ENCODE measurements around the gene ANKRD34A. TPM values are rescaled to one million over a fixed set of nuclear protein-coding genes. Genes with fewer than 3 reads are reported as not detected.

The ANKRD34A gene
- total and polyA plus RNA-seq, 2 of the 13 experiments (the other 11 are each of a cell fraction or from before 2014, with no cell fraction given) = 0.05 to 0.07 TPM

- TF ChIP-seq CEBPZ (IDR thresholded peaks at IDR 0.05; ENCODE audit: low read length) (no peak), IRF1 (CRISPR knock-in tag; IDR thresholded peaks at IDR 0.05; ENCODE audit: low read depth) (no peak), NR2F2 (IDR thresholded peaks at IDR 0.05; ENCODE audit: borderline replicate concordance, low read depth) (peak; percentile 27; the same call in 1 of the 2 replicates), MIER3 (CRISPR knock-in tag; IDR thresholded peaks at IDR 0.05; ENCODE audit: borderline replicate concordance) (peak; percentile 99), ZNF569 (CRISPR knock-in tag; IDR thresholded peaks at IDR 0.05; ENCODE audit: borderline replicate concordance) (0 out of 2 replicates have a peak, but pooled peaks have one; percentile 43), TARDBP (CRISPR knock-in tag; IDR thresholded peaks at IDR 0.05) (peak; percentile 98), CC2D1A (CRISPR knock-in tag; IDR thresholded peaks at IDR 0.05) (no peak), PAX8 (CRISPR knock-in tag; IDR thresholded peaks at IDR 0.05; ENCODE audit: borderline replicate concordance) (no peak), FOXK2 (IDR thresholded peaks at IDR 0.05) (peak; percentile 100), CREB3 (CRISPR knock-in tag; IDR thresholded peaks at IDR 0.05) (no peak), RCOR2 (CRISPR knock-in tag; IDR thresholded peaks at IDR 0.05) (0 out of 2 replicates have a peak, but pooled peaks have one; percentile 40), SPEN (CRISPR knock-in tag; IDR thresholded peaks at IDR 0.05; ENCODE audit: low read depth) (peak; percentile 99; the same call in 1 of the 2 replicates), GPN1 (CRISPR knock-in tag; IDR thresholded peaks at IDR 0.05; ENCODE audit: borderline replicate concordance) (no peak), REST (IDR thresholded peaks at IDR 0.05; ENCODE audit: borderline replicate concordance in 1 of 2, low read depth in 1 of 2, low read length in 2 of 2) (peak in 1 of 2 experiments; percentile 74; a peak in 1 of 4 replicates), SNAPC5 (CRISPR knock-in tag; IDR thresholded peaks at IDR 0.05; ENCODE audit: borderline replicate concordance) (peak; percentile 85; the same call in 1 of the 2 replicates), HMGA1 (CRISPR knock-in tag; conservative IDR thresholded peaks at IDR 0.05) (no peak)
Observed at GRCh38 chr1:145996433-145997015, 32.1 kb upstream of the ANKRD34A start, which contains the start of gene TXNIP (continued).
